Measurements from ENCODE around the gene PBX1.

The PBX1 gene

GRCh38 chr1:164667600-164667999 lies 108.6 kb downstream of the PBX1 start:
- H3K9ac ChIP-seq (ENCODE audit: low read depth, low read length), result no peak overlapping the region
- H3K36me3 ChIP-seq (ENCODE audit: control insufficient read depth, insufficient read depth, low read length), result no peaks in the 10 kb centered on the region
- no peaks in the 10 kb centered on the region for H3K9me3 ChIP-seq (ENCODE audit: control insufficient read depth, insufficient read depth, low read length)
- H3K4me3 ChIP-seq (ENCODE audit: low read depth, low read length), result no peak overlapping the region
- no peaks in the 10 kb centered on the region for H3K27me3 ChIP-seq (ENCODE audit: control insufficient read depth, insufficient read depth, low read length)
- peaks cover 29% of the 10 kb centered on the region for H3K4me1 ChIP-seq (ENCODE audit: control insufficient read depth, insufficient read depth, low read length)

DNA sequence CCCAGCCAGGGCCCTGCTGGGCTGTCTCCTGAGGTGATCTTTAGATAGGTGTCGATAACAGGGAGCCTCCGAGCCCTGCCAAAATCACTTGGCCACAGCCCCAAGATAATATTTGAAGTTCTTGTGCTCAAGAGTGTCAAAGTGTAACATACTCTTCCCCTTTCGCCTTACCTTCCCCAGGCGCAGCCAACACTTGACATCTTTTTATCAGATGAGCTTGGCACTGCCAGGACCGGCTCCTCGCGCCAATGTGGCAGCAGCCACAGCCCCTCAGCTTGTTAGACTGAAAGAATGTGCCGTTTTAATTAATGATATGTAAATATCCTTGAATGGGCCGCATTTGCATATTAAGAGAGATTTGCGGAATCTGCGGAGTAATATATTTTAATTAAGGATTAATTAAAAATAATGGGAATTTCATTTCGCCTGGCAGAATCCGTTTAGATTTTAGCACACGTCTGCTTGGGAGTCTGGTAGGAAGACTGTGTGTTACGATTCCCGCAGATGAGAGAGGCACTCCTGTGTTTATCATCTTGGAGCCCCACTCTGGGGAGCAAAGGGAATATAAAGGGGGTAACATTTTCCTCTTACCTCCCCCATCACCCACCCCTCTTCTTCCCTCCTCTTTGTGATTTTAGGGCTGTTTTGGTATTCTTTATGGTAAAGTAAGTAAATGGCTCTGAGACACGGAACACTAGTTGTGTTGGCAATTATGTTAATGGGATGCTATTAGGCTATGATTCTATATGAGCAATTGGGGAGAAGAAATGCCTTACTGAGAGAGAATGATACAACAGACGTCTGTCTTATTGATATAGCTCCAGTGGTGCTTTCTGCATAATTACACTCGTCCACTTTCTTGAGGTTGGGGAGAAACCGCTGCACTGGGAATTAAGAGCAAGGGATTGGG lies 109.8 kb downstream of the PBX1 start:
- Histone ChIP-seq H3K4me1 (ENCODE audit: control insufficient read depth, insufficient read depth, low read length) (peaks cover 30% of the 10 kb centered on the region), H3K9ac (ENCODE audit: low read depth, low read length) (no peak overlapping the region), H3K9me3 (ENCODE audit: control insufficient read depth, insufficient read depth, low read length) (no peaks in the 10 kb centered on the region), H3K27me3 (ENCODE audit: control insufficient read depth, insufficient read depth, low read length) (no peaks in the 10 kb centered on the region), H3K4me3 (ENCODE audit: low read depth, low read length) (no peak overlapping the region), H3K36me3 (ENCODE audit: control insufficient read depth, insufficient read depth, low read length) (no peaks in the 10 kb centered on the region)

DNA sequence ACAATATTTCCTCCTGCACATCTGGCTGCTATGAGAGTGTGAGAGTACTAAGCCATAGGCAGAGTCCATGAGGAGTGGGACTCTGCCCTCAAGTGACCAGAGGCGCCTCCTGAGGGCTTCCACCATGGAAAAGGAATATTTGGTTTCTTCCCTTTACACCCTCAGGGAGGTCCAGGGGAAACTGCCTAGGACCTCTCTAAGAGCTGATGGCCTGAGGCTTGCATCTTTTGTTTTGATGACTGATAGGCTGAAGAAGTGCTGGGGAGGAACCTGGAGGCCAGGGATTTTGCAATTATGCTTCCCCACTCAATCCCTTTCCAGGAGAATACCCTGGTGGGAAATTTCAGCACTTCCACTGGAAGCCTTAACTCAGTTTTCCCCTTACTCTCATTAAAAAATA lies 111.0 kb downstream of the PBX1 start:
- no peak overlapping the region for H3K9ac ChIP-seq (ENCODE audit: low read depth, low read length)
- H3K36me3 ChIP-seq (ENCODE audit: control insufficient read depth, insufficient read depth, low read length), result no peaks in the 10 kb centered on the region
- no peak overlapping the region for H3K4me3 ChIP-seq (ENCODE audit: low read depth, low read length)
- peaks cover 36% of the 10 kb centered on the region for H3K4me1 ChIP-seq (ENCODE audit: control insufficient read depth, insufficient read depth, low read length)
- no peaks in the 10 kb centered on the region for H3K27me3 ChIP-seq (ENCODE audit: control insufficient read depth, insufficient read depth, low read length)
- H3K9me3 ChIP-seq (ENCODE audit: control insufficient read depth, insufficient read depth, low read length), result no peaks in the 10 kb centered on the region

DNA sequence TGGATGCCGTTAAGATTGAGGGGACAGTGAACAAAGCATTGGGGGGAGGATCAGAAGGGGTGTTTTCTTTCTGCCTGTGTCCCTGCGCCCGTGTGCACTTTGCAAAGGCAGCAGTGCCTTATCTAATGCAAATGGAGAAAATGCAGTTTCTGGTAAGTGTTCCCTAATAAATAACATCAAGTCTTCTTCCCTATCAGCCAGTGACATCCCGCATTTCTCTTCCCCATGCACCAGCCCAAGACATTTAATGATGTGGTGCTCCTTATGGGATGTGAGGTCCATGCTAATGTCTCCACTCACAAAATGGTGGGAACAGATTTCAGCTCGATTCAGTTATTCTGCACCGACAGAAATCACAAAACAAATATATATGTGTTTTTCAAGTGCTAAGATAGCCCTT lies 111.8 kb downstream of the PBX1 start:
- no peaks in the 10 kb centered on the region for H3K27me3 ChIP-seq (ENCODE audit: control insufficient read depth, insufficient read depth, low read length)
- no peak overlapping the region for H3K4me3 ChIP-seq (ENCODE audit: low read depth, low read length)
- H3K36me3 ChIP-seq (ENCODE audit: control insufficient read depth, insufficient read depth, low read length), result no peaks in the 10 kb centered on the region
- H3K9me3 ChIP-seq (ENCODE audit: control insufficient read depth, insufficient read depth, low read length), result no peaks in the 10 kb centered on the region
- no peak overlapping the region for H3K9ac ChIP-seq (ENCODE audit: low read depth, low read length)
- H3K4me1 ChIP-seq (ENCODE audit: control insufficient read depth, insufficient read depth, low read length), result peaks cover 36% of the 10 kb centered on the region

DNA sequence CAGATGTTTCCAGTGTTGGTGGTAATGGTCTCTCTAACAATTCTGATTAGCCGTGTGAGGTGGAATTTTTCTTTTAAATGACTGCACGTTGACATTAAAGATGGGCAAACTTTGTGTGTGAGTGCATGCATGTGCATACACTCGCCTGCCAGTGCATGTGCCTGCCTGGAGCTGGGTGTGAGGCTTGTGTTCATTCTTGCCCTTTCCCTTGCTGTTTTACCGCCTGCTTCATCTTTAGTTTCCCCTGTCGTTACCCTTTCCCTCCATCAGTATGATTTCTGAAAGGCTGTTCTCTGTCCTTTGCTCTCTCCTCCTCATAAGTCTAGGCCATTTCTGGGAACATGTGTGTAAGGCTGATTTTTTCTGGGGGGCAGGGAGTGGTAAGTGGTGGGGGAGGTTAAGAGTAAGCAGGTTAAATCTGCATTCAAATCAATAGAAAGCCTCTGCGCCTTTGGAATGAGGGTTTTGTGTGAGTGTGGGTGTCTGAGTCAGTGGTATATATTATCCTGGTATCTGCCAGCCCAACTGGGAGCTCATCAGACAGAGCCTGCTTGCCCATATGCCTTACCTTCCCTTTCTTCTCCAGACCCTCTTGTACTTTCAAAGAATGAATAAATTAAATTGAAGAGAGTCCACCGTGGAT lies 112.5 kb downstream of the PBX1 start:
- no peak overlapping the region for H3K4me3 ChIP-seq (ENCODE audit: low read depth, low read length)
- H3K27me3 ChIP-seq (ENCODE audit: control insufficient read depth, insufficient read depth, low read length), result no peaks in the 10 kb centered on the region
- H3K9ac ChIP-seq (ENCODE audit: low read depth, low read length), result no peak overlapping the region
- H3K9me3 ChIP-seq (ENCODE audit: control insufficient read depth, insufficient read depth, low read length), result no peaks in the 10 kb centered on the region
- peaks cover 36% of the 10 kb centered on the region for H3K4me1 ChIP-seq (ENCODE audit: control insufficient read depth, insufficient read depth, low read length)
- H3K36me3 ChIP-seq (ENCODE audit: control insufficient read depth, insufficient read depth, low read length), result no peaks in the 10 kb centered on the region

GRCh38 chr1:164671966-164672571 lies 113.1 kb downstream of the PBX1 start:
- Histone ChIP-seq H3K9ac (ENCODE audit: low read depth, low read length) (no peak overlapping the region), H3K4me1 (ENCODE audit: control insufficient read depth, insufficient read depth, low read length) (peaks cover 36% of the 10 kb centered on the region), H3K9me3 (ENCODE audit: control insufficient read depth, insufficient read depth, low read length) (no peaks in the 10 kb centered on the region), H3K4me3 (ENCODE audit: low read depth, low read length) (no peak overlapping the region), H3K36me3 (ENCODE audit: control insufficient read depth, insufficient read depth, low read length) (no peaks in the 10 kb centered on the region), H3K27me3 (ENCODE audit: control insufficient read depth, insufficient read depth, low read length) (no peaks in the 10 kb centered on the region)

- H3K4me1 ChIP-seq (ENCODE audit: control insufficient read depth, insufficient read depth, low read length), result peaks cover 32% of the 10 kb centered on the region
- H3K9ac ChIP-seq (ENCODE audit: low read depth, low read length), result no peak overlapping the region
- H3K36me3 ChIP-seq (ENCODE audit: control insufficient read depth, insufficient read depth, low read length), result no peaks in the 10 kb centered on the region
- no peaks in the 10 kb centered on the region for H3K9me3 ChIP-seq (ENCODE audit: control insufficient read depth, insufficient read depth, low read length)
- no peaks in the 10 kb centered on the region for H3K27me3 ChIP-seq (ENCODE audit: control insufficient read depth, insufficient read depth, low read length)
- no peak overlapping the region for H3K4me3 ChIP-seq (ENCODE audit: low read depth, low read length)
These were observed 113.6 kb downstream of the PBX1 start for GRCh38 chr1:164672588-164672987.

DNA sequence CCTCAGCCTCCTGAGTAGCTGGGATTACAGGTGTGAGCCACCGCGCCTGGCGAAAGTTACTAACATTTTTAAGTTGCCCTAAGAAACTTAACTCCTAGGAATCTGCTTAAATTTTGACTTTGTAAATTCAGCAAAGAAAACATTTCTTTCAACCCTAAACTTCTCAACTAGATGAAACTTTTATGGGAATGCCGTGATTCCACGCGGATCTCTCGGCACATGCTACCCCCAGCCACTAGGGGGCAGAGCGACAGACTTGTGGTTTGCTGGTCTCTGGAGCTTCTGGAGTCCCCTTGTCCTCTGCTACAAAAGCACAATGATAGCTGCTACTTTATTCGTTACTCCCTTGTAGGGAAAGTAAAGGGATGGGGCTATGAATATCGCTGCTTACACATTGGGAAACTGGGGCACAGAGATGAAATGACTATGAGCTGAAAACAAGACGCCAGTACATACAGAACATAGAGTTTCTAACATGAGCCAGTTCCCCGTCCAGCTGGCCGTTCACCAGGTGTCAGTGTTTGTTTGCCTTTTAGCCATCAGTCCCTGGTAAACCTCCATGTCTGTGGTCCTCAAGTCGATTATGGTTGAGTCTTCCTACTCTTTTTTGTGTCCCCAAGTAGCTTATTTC lies 114.7 kb downstream of the PBX1 start:
- Histone ChIP-seq H3K4me1 (ENCODE audit: control insufficient read depth, insufficient read depth, low read length) (peaks cover 27% of the 10 kb centered on the region), H3K36me3 (ENCODE audit: control insufficient read depth, insufficient read depth, low read length) (no peaks in the 10 kb centered on the region), H3K9ac (ENCODE audit: low read depth, low read length) (no peak overlapping the region), H3K9me3 (ENCODE audit: control insufficient read depth, insufficient read depth, low read length) (no peaks in the 10 kb centered on the region), H3K4me3 (ENCODE audit: low read depth, low read length) (no peak overlapping the region), H3K27me3 (ENCODE audit: control insufficient read depth, insufficient read depth, low read length) (no peaks in the 10 kb centered on the region)

DNA sequence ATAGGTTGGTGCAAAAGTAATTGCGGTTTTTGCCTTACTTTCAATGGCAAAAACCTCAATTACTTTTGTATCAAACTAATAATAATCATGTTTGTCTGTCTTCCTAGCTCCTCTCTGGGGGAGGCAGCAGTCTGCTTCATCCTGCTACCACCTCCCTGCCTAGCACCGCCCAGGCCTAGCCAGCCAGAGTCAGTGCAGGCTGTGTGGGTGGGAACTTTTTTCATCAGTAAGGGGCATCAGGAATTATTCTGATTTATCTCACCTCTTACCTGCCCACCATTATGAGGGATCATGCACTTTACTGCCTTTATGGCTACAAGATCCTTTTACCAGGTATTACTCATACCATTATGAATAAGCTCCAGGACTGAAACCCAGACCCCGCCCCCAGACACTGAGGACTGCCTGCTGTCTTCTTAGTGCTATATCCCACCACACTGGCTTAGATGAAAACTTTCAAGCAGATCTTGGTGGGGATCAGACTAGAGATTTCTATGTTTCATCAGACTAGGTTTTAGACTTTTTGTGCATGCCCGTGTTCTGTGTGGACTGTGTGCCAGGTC lies 116.4 kb downstream of the PBX1 start:
- no peak overlapping the region for H3K4me3 ChIP-seq (ENCODE audit: low read depth, low read length)
- no peaks in the 10 kb centered on the region for H3K36me3 ChIP-seq (ENCODE audit: control insufficient read depth, insufficient read depth, low read length)
- peaks cover 22% of the 10 kb centered on the region for H3K4me1 ChIP-seq (ENCODE audit: control insufficient read depth, insufficient read depth, low read length)

GRCh38 chr1:164678136-164678700 lies 119.2 kb downstream of the PBX1 start:
- H3K4me3 ChIP-seq (ENCODE audit: low read depth, low read length), result no peak overlapping the region

More for the DNA sequence above, 116.4 kb downstream of the PBX1 start:
- Histone ChIP-seq H3K27me3 (ENCODE audit: control insufficient read depth, insufficient read depth, low read length) (no peaks in the 10 kb centered on the region), H3K9me3 (ENCODE audit: control insufficient read depth, insufficient read depth, low read length) (no peaks in the 10 kb centered on the region), H3K9ac (ENCODE audit: low read depth, low read length) (no peak overlapping the region)

GRCh38 chr1:164682570-164682969 lies 123.6 kb downstream of the PBX1 start:
- Histone ChIP-seq H3K27me3 (ENCODE audit: control insufficient read depth, insufficient read depth, low read length) (no peaks in the 10 kb centered on the region), H3K4me1 (ENCODE audit: control insufficient read depth, insufficient read depth, low read length) (peaks cover 2% of the 10 kb centered on the region), H3K36me3 (ENCODE audit: control insufficient read depth, insufficient read depth, low read length) (no peaks in the 10 kb centered on the region), H3K9me3 (ENCODE audit: control insufficient read depth, insufficient read depth, low read length) (no peaks in the 10 kb centered on the region), H3K9ac (ENCODE audit: low read depth, low read length) (no peak overlapping the region), H3K4me3 (ENCODE audit: low read depth, low read length) (no peak overlapping the region)

More at GRCh38 chr1:164678136-164678700, 119.2 kb downstream of the PBX1 start:
- Histone ChIP-seq H3K36me3 (ENCODE audit: control insufficient read depth, insufficient read depth, low read length) (no peaks in the 10 kb centered on the region), H3K9me3 (ENCODE audit: control insufficient read depth, insufficient read depth, low read length) (no peaks in the 10 kb centered on the region), H3K27me3 (ENCODE audit: control insufficient read depth, insufficient read depth, low read length) (no peaks in the 10 kb centered on the region), H3K9ac (ENCODE audit: low read depth, low read length) (no peak overlapping the region), H3K4me1 (ENCODE audit: control insufficient read depth, insufficient read depth, low read length) (peaks cover 6% of the 10 kb centered on the region)

Measured in iPS-15b (cell line).